ENCODE results near the gene WSB2.
"Not testable (repeated sequence)": the region's sequence is repeated elsewhere in the genome, so short reads cannot be mapped to it uniquely, and the experiment has no call there.

The WSB2 gene

DNA sequence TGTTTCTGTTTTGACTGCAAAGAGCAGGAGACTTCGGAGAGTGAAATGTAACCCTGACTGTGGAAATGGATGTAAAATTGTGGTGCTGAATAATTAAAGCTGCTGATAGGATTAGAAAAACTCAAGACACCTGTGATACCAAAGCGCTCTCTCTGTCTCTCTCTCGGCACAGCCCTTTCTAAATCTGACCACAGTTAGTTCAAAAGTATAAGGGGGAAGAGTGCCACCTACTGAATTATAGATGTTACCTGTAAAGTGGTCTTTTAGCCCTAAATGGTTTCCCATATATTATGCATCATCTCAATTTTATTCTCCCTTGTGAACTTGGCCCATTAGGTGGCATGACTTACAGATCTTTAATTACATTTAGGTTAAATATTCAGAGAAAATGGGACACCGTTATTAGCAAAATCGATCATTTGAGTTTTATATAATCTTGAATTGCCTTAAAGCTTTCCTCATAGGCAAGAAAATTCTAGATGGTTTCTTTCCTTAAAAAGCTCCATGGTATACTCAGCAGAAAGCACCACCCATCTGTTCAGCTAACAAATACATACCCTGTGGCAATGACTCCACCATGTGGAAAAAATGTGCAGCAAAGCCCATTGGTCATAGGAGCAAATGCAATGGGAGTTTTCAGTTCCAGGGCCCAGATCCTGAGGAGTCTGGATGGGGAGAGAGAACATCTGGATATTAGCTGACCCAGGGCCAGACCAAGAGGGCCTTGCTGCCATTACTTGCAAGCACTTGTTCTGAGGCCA is 26.4 kb downstream of the WSB2 start:
- DNase-seq = no peak

DNA sequence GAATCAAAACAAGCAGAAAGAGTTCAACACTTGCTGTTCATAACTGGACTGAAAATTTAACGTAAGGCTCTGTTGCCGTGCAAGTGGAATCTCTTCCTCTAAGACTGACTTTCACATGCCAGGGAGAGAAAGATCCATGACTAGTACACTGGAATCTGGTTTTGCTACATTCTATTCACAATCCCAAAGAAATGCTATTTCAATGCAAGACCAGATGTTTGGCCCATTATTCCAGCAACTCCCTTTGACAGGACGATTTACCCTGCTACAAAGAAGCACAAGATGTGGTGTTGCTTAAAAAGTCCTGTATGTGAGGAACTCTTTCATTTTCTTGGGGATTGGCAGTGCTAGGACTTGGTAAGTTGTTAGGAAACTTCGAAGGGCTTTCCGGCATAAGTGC is 27.1 kb downstream of the WSB2 start:
- DNase-seq = no peak

DNA sequence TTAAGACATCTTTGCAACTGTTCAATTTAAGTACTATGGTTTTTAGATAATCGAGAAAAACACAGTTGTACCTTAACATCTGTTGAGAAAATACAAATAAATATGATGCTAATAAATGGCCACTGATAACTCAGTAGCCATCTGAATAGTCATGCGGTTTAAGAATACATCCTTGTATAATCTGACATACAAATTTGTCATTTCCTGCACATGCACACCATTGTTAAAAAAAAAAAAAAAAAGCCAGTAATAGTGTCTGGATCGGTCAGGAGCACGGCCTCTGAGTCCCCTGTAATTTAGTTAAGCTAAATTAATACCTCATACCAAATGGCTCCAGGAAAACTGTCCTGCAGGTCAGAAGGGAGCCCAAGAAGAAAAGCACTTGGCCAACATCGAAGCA is 27.7 kb downstream of the WSB2 start:
- DNase-seq = no peak

DNA sequence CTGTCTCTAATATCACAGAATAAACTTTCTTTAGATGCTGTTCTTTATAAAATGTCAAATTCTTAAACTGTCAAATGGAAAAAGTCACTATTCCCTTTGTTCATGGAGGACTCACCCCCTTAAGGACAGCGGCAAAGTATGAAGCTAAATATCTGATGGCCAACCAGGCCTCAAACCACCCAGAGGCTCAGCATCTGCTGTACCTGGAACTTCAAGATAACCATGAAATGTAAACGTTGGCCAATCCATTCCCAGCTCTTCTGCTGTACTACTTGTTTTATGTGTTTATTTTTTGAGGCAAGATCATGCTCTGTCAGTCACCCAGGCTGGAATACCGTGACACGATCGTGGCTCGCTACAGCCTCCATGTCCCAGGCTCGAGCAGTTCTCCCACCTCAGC is 28.8 kb downstream of the WSB2 start:
- no peak for DNase-seq

DNA sequence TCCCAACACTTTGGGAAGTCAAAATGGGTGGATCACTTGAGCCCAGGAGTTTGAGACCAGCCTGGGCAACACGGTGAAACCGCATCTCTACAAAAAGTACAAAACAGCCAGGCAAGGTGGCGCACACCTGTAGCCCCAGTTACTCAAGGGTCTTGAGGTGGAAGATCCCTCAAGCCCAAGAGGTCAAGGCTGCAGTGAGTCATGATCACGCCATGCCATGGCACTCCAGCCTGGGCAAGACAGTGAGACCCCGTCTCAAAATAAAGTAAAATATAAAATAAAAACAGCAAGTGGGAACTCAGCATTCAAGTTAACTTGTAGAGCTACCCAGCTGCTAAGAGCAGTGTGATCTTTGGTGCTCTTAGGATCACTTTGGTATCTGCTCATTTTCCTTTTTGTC is 31.8 kb downstream of the WSB2 start:
- DNase-seq = no peak

GRCh38 chr12:118025168-118025567 is 35.8 kb downstream of the WSB2 start:
- no peak for DNase-seq

DNA sequence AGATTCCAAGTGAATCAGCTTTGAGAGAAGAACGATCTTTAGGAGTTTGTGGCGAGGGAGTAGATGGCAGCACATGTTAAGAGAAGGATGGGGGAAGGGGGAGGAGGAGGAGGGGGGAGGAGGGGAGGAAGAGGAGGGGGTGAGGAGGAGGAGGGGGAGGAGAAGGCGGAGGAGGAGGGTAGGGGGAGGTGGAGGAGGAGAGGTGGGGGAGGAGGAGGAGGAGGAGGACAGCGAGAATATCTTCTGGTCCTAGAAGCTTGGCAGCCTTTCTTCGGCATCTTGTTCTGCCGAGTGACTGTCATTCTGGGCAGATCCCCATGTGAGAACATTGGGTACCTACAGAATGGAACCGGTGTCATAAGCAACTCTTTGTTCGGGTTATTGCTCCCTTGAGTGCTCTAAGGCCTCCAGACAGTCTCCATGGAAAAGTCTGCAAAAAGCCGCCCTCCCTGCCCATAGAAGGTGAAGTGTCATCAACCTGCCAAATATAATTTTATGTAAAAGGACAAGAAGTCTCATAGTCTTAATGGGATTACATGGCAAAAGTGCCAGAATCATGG is 37.6 kb downstream of the WSB2 start:
- DNase-seq = no peak

GRCh38 chr12:118022728-118023109 is 38.3 kb downstream of the WSB2 start:
- no peak for DNase-seq

DNA sequence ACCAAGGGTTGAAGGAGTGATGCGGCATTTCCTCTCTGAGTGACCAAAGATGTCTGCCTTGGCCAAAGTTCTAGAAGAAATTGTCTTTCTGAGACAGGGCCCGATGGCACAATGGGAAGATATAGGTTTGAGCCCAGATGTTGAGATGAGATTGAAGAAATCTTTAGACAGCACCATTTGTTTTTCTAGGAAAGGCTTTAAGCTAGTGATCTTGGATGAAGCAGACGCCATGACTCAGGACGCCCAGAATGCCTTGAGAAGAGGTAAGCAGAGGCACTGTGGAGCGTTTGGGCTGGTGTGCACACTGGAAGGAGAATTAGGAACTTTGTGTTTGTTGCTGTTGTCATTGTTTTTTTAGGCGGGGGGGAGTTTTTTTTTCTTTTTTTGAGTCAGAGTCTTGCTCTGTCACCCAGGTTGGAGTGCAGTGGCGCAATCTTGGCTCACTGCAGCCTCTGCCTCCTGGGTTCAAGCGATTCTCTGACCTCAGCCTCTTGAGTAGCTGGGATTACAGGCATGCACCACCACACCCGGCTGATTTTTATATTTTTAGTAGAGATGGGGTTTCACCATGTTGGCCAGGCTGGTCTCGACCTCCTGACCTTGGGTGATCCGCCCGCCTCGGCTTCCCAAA is 38.8 kb downstream of the WSB2 start:
- DNase-seq = not testable (repeated sequence)

DNA sequence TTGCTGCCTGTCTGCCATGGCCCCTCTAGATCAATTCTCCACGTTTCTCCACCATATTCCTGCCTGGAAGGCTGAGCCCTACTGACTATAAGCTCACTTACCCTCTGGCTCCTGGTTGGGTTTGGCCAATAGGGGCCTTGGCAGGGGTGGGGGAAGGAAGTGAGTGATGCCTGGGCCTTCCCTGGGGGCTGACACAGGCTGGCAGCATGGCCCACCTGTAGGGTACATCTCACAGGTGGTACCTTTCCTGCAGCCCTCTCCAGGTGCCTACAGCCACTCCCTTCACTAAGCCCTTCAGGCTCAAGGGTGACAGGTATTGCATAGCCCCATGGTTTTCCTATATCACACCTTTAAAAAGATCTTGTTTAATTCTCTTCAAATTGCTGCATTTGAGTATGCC is 40.9 kb downstream of the WSB2 start:
- no peak for DNase-seq

DNA sequence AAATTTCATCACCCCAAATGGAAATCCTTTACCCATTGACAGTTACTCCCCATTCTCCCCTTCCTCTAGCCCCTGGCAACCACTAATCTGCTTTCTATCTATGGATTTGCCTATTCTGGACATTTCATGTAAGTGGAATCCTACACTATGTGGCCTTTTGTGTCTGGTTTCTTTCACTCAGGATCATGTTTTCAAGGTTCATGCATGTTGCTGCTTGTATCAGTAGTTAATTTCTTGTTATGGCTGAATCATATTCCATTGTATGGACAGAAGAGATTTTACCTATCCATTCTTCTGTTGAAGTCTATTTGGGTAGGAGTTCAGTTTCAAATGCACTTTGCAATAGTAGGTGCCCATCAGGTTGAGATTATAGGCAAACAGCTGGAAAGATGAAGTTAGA is 43.1 kb downstream of the WSB2 start:
- DNase-seq = no peak

GRCh38 chr12:118016424-118017264 is 44.3 kb downstream of the WSB2 start, which contains the start of gene RFC5:
TSS of gene RFC5 (plus strand) at chr12:118016703. CDS start at chr12:118016828, 125 bp downstream.
- DNase-seq = peak; percentile 99

DNA sequence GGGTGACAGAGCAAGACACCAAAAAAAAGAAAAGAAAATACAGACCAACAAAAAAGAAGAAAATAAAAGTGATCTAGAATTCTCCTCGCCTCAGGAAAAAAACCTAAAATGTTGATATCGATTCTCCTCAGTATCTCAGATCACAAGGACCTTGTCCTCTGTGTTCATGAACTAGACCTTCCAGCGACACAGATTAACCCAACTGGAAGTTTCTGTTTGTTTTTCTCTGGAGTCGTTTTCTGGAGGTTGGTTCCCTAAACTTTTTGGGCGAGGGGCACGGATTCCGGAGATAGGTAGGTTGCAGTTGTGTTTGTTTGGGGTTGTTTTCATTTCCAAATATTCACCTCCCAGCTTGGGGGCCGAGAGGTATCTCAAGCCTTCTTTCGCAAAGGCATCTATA is 45.0 kb downstream of the WSB2 start:
- no peak for DNase-seq

DNA sequence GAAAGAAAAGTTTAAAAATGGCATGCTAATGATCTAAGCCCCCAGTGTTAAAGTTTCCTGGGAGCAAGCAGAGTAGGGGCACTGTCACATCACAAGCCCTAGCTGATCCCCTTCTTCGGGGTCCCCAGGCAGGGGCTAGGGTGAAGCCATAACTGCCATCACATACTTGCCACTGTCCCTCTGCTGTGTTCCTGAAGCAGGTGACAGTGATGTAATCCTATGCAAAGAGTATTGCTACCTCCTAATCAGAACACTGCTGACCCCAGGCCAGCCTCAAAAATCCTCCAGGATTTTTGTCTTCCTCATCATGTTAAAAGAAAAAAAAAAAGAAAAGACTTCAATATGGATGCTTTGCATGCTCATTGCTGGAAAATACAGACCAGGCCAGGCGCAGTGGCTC is 45.7 kb downstream of the WSB2 start:
- no peak for DNase-seq

GRCh38 chr12:118013283-118013682 is 47.7 kb downstream of the WSB2 start:
- DNase-seq = no peak

GRCh38 chr12:118011961-118012360 is 49.0 kb downstream of the WSB2 start:
- no peak for DNase-seq

- DNase-seq = no peak
Observed at GRCh38 chr12:118011377-118011776, 49.6 kb downstream of the WSB2 start.

GRCh38 chr12:118010903-118011302 is 50.1 kb downstream of the WSB2 start:
- DNase-seq = no peak

GRCh38 chr12:117999806-118000205 is 61.2 kb downstream of the WSB2 start:
- DNase-seq = not testable (repeated sequence)

DNA sequence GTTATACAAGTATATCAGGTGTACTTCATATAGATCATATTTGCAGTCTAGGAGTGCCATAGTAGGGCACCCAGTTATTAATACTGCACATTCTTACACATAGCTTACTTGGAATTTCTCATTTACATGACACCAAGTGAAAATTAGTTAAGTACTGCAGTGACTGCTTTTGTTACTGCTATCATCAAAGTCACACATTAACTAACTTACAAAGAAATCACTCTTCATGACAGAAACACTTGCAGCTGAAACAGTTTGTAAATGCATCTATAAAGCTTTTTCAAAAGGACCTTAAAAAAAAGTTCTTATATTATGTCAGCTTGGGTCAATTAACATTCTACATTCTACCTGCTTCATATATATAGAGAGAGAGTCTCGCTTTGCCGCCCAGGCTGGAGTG is 62.3 kb downstream of the WSB2 start:
- no peak for DNase-seq

DNA sequence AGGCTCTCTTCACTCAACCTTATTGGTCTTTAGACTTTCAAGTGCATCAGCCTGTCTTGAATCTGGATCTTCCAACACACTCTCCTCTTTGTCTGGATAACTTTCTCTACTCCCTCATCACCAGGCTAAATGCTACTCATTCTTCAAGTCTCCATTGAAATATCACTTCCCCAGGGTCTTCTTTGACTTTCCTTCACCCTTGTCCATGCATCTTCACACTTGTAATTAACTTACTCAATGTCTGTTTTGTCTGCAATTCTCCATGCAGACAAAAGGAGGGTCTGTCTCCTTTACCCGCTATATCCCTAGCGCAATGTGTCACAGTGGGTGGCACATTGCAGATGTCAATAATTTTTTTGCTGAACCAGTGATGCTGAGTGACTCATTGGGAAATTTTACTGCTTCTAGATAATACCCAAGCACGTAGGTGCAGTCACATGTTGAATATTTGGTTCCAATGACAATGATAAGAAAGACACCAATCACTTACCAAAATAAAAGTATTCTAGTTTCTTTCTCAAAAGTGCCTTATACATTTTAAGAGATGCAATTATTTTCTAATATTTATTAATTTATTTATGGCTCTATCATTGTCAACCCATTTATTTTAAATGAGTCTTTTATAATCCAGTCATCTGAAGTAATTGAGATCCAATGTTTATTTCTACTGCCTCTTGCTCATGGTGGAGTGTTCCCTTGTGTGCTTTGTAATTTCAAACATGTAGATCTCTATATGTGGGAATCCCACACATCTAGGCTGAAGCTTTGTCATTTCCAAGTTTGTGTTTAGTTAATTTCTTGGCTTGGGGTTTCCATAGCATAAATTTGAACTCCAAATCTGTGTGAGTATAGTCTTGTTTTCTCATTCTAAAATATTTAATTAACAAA is 66.2 kb downstream of the WSB2 start:
- DNase-seq = no peak

DNA sequence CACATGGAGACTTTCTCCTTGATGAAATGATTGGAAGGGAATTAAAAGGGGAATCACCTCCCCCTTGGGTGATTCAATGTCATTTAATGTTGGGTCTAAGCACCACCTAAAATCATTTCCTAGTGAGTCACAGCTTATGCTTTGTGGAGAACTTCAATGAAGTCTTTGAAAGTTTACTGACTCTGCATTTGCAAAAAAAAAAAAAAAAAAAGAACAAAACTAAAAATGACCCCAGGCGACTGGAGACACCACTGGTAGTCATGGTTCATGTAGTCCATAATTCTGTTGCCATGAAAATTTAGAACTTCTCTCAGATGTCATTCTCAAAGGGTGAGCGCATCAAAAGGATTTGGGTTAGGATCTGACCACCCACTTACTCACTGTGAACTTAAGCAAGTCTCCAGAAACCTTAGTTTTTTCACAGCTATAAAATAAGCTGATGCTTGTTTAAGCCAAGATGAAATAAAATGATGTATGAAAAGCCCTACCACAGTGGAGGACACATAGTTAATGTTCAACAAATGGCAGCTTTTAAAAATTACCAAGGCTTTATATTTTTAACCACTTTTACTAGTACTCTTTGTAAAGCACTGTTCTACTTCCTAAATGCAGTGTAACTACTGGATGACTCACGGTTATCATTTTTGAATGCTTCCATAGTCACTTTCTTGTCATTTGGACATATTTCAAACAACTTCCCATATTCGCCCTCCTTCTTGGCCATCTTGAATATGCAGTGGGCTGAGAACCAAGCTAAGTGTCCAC is 74.1 kb downstream of the WSB2 start:
- DNase-seq = no peak
